ENCODE measurements around the gene SCCPDH.

Gene SCCPDH

GRCh38 chr1:246708166-246708565 is 16.0 kb upstream of the SCCPDH start (continued):
- TF ChIP-seq, protein P1, sequence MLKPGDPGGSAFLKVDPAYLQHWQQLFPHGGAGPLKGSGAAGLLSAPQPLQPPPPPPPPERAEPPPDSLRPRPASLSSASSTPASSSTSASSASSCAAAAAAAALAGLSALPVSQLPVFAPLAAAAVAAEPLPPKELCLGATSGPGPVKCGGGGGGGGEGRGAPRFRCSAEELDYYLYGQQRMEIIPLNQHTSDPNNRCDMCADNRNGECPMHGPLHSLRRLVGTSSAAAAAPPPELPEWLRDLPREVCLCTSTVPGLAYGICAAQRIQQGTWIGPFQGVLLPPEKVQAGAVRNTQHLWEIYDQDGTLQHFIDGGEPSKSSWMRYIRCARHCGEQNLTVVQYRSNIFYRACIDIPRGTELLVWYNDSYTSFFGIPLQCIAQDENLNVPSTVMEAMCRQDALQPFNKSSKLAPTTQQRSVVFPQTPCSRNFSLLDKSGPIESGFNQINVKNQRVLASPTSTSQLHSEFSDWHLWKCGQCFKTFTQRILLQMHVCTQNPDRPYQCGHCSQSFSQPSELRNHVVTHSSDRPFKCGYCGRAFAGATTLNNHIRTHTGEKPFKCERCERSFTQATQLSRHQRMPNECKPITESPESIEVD (tag by site-specific recombination; IDR thresholded peaks at IDR 0.05) = no peak
- TF ChIP-seq ZNF623 (tag by site-specific recombination; IDR thresholded peaks at IDR 0.05) (no peak), ZNF701 (tag by site-specific recombination; IDR thresholded peaks at IDR 0.05) (no peak), ZNF791 (tag by site-specific recombination; IDR thresholded peaks at IDR 0.05) (no peak), ZNF112 (tag by site-specific recombination; IDR thresholded peaks at IDR 0.05) (no peak), ZNF549 (tag by site-specific recombination; IDR thresholded peaks at IDR 0.05) (no peak)

DNA sequence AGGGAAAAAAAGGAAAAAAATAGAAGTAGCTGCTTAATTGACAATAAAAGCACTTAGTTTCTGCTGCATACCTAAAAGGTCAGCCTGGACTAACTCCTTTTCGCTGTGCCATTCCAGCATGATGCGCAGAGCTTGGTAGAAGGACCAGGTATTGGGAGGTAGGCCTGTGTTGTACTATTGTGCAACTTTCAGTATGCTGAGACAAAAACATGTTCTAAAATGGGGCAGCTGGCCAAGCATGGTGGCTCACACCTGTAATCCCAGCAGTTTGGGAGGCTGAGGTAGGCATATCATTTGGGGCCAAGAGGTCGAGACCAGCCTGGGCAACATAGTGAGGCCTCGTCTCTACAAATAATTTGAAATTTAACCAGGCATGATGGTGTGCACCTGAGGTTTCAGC is 15.0 kb upstream of the SCCPDH start:
- ChIA-PET CTCF (no interaction called here), POLR2A (no interaction called here)
- no peaks in the 10 kb centered on the region for H3K36me3 ChIP-seq (ENCODE audit: control insufficient read depth in 2 of 2, insufficient read depth in 1 of 2, low read length in 2 of 2)
- H3K4me3 ChIP-seq (ENCODE audit: low read depth, low read length) = no peak overlapping the region
- no peaks in the 10 kb centered on the region for H3K4me1 ChIP-seq (ENCODE audit: control insufficient read depth, insufficient read depth, low read length)
- H3K27ac ChIP-seq (ENCODE audit: extremely low read depth, low read depth, low read length) = no peak overlapping the region
- no peak for TF ChIP-seq ZXDB (tag by site-specific recombination; IDR thresholded peaks at IDR 0.05)
- TF ChIP-seq ZBTB6 (tag by site-specific recombination; IDR thresholded peaks at IDR 0.05) = no peak
- TF ChIP-seq ZFP41 (tag by site-specific recombination; IDR thresholded peaks at IDR 0.05; ENCODE audit: borderline replicate concordance) = no peak
- TF ChIP-seq, protein P2, sequence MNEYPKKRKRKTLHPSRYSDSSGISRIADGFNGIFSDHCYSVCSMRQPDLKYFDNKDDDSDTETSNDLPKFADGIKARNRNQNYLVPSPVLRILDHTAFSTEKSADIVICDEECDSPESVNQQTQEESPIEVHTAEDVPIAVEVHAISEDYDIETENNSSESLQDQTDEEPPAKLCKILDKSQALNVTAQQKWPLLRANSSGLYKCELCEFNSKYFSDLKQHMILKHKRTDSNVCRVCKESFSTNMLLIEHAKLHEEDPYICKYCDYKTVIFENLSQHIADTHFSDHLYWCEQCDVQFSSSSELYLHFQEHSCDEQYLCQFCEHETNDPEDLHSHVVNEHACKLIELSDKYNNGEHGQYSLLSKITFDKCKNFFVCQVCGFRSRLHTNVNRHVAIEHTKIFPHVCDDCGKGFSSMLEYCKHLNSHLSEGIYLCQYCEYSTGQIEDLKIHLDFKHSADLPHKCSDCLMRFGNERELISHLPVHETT (tag by site-specific recombination; IDR thresholded peaks at IDR 0.05) = no peak
- TF ChIP-seq ZNF341 (tag by site-specific recombination; IDR thresholded peaks at IDR 0.05; ENCODE audit: low read depth) = no peak
- TF ChIP-seq, protein P3, sequence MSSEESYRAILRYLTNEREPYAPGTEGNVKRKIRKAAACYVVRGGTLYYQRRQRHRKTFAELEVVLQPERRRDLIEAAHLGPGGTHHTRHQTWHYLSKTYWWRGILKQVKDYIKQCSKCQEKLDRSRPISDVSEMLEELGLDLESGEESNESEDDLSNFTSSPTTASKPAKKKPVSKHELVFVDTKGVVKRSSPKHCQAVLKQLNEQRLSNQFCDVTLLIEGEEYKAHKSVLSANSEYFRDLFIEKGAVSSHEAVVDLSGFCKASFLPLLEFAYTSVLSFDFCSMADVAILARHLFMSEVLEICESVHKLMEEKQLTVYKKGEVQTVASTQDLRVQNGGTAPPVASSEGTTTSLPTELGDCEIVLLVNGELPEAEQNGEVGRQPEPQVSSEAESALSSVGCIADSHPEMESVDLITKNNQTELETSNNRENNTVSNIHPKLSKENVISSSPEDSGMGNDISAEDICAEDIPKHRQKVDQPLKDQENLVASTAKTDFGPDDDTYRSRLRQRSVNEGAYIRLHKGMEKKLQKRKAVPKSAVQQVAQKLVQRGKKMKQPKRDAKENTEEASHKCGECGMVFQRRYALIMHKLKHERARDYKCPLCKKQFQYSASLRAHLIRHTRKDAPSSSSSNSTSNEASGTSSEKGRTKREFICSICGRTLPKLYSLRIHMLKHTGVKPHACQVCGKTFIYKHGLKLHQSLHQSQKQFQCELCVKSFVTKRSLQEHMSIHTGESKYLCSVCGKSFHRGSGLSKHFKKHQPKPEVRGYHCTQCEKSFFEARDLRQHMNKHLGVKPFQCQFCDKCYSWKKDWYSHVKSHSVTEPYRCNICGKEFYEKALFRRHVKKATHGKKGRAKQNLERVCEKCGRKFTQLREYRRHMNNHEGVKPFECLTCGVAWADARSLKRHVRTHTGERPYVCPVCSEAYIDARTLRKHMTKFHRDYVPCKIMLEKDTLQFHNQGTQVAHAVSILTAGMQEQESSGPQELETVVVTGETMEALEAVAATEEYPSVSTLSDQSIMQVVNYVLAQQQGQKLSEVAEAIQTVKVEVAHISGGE (tag by site-specific recombination; conservative IDR thresholded peaks at IDR 0.05; ENCODE audit: low read depth) = no peak
- TF ChIP-seq ZNF777 (tag by site-specific recombination; IDR thresholded peaks at IDR 0.05; ENCODE audit: borderline replicate concordance) = no peak
- H3K9me3 ChIP-seq (ENCODE audit: control insufficient read depth, insufficient read depth, low read depth, low read length) = no peaks in the 10 kb centered on the region

DNA sequence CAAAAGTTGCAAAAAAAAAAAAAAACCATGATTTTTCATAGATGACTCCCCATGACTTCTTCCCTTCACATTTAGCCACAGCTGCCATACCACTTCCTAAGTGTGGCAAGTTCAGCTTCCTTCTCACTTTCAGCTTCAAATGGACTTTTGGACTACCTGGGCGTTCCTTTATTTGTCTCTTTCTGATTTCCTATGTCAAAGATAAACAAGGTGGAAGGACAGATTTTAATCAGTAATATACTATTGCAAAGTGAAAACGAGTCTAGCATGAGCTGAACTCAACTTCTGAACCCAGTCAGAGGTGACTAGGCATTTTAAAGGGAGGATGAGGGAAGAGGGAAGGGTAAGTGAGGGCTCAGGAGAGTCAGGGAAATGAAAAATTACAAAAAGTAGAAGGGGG is 14.4 kb upstream of the SCCPDH start:
- ChIA-PET POLR2A (interaction anchor here (0.9 kb wide), 1 partner anchor 14 kb away, joined by 3 read pairs; the partner anchor contains the start of gene SCCPDH), CTCF (no interaction called here)
- Histone ChIP-seq H3K4me3 (ENCODE audit: low read depth, low read length) (no peak overlapping the region), H3K4me1 (ENCODE audit: control insufficient read depth, insufficient read depth, low read length) (no peaks in the 10 kb centered on the region), H3K9me3 (ENCODE audit: control insufficient read depth, insufficient read depth, low read depth, low read length) (no peaks in the 10 kb centered on the region), H3K36me3 (ENCODE audit: control insufficient read depth in 2 of 2, insufficient read depth in 1 of 2, low read length in 2 of 2) (no peaks in the 10 kb centered on the region), H3K27ac (ENCODE audit: extremely low read depth, low read depth, low read length) (no peak overlapping the region)
- TF ChIP-seq ZBTB49 (tag by site-specific recombination; IDR thresholded peaks at IDR 0.05; ENCODE audit: low read depth) = no peak
- no peak for TF ChIP-seq ZNF121 (tag by site-specific recombination; IDR thresholded peaks at IDR 0.05)
- TF ChIP-seq ZNF658 (tag by site-specific recombination; IDR thresholded peaks at IDR 0.05) = no peak
- TF ChIP-seq ZBTB44 (tag by site-specific recombination; IDR thresholded peaks at IDR 0.05) = no peak
- no peak for TF ChIP-seq ZNF157 (tag by site-specific recombination; IDR thresholded peaks at IDR 0.05)
- no peak for TF ChIP-seq ZNF514 (tag by site-specific recombination; IDR thresholded peaks at IDR 0.05)
- no peak for TF ChIP-seq ZNF398 (tag by site-specific recombination; IDR thresholded peaks at IDR 0.05)

Measured in HEK293 (cell line).